ENCODE results near the gene NCOR1.
"Not testable (repeated sequence)": the region's sequence is repeated elsewhere in the genome, so short reads cannot be mapped to it uniquely, and the experiment has no call there.

NCOR1 gene

GRCh38 chr17:16215273-16215964 lies at the start of gene NCOR1:
Gene NCOR1 (minus strand): TSS chr17:16215534. CDS start chr17:16194569, 20,965 bp downstream.
- H3K4me3 ChIP-seq (ENCODE audit: low read depth, low read length) = peak within 1 kb of the TSS; percentile 94
- peak; percentile 77 for DNase-seq (ENCODE audit: low read depth)

GRCh38 chr17:16262201-16262600 lies 46.9 kb upstream of the NCOR1 start:
- H3K4me3 ChIP-seq (ENCODE audit: low read depth, low read length) = no peak overlapping the region
- DNase-seq (ENCODE audit: low read depth) = no peak

- H3K4me3 ChIP-seq (ENCODE audit: low read depth, low read length) = no peak overlapping the region
- DNase-seq (ENCODE audit: low read depth) = no peak
Measured at GRCh38 chr17:16261049-16261448, 45.7 kb upstream of the NCOR1 start.

DNA sequence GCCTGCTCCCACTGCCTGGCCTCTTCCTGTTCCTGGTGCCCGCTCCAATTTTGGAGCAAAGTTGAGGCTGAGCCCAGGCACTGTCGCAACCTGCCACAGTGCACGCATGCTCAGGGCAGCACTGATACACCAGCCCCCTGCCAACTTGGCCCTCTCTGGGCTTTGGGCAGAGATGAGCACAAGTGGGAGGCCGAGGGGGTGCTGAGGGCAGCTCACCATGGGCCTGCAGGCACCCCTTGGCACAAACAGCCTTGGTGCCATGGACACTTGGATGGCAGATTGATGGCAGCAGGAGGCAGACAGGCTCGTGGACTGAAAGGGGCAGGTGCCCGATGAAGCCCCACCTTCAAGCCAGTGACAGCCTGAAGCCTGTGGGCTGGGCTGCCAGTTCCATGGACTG lies 44.6 kb upstream of the NCOR1 start:
- H3K4me3 ChIP-seq (ENCODE audit: low read depth, low read length) = no peak overlapping the region
- no peak for DNase-seq (ENCODE audit: low read depth)

- peak; percentile 66 for DNase-seq (ENCODE audit: low read depth)
- H3K4me3 ChIP-seq (ENCODE audit: low read depth, low read length) = no peak overlapping the region
Measured at GRCh38 chr17:16258901-16259300, 43.6 kb upstream of the NCOR1 start.

GRCh38 chr17:16255481-16255921 lies 40.2 kb upstream of the NCOR1 start:
- H3K4me3 ChIP-seq (ENCODE audit: low read depth, low read length) = peak overlapping the region; percentile 2
- DNase-seq (ENCODE audit: low read depth) = no peak

- no peak overlapping the region for H3K4me3 ChIP-seq (ENCODE audit: low read depth, low read length)
- no peak for DNase-seq (ENCODE audit: low read depth)
Measured at GRCh38 chr17:16254773-16255400, 39.6 kb upstream of the NCOR1 start.

GRCh38 chr17:16251556-16251955 lies 36.2 kb upstream of the NCOR1 start:
- DNase-seq (ENCODE audit: low read depth) = no peak
- H3K4me3 ChIP-seq (ENCODE audit: low read depth, low read length) = no peak overlapping the region

- no peak for DNase-seq (ENCODE audit: low read depth)
Measured at GRCh38 chr17:16251043-16251442, 35.7 kb upstream of the NCOR1 start.

DNA sequence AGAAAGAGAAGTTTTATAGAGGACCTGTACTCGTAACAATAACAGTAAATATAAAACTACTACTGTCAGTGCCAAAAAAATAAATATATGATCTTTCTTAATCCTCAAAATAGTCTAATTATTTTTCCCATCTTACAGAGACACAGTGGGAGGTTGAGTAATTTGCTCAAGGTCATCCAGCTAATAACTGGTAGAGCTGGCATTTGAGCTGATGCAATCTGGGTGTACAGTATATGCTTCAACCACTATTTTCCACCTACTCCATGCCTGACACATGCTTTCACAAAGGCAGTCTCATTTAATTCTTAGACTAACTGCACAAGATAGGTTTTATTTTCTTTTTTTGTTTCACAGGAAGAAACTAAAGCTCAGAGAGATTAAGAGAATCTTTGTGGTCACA lies 35.3 kb upstream of the NCOR1 start:
- DNase-seq (ENCODE audit: low read depth) = peak; percentile 35

More at GRCh38 chr17:16251043-16251442, 35.7 kb upstream of the NCOR1 start:
- H3K4me3 ChIP-seq (ENCODE audit: low read depth, low read length) = no peak overlapping the region

GRCh38 chr17:16247586-16247984 lies 32.3 kb upstream of the NCOR1 start:
- H3K4me3 ChIP-seq (ENCODE audit: low read depth, low read length) = no peak overlapping the region
- no peak for DNase-seq (ENCODE audit: low read depth)

More for the DNA sequence above, 35.3 kb upstream of the NCOR1 start:
- no peak overlapping the region for H3K4me3 ChIP-seq (ENCODE audit: low read depth, low read length)

DNA sequence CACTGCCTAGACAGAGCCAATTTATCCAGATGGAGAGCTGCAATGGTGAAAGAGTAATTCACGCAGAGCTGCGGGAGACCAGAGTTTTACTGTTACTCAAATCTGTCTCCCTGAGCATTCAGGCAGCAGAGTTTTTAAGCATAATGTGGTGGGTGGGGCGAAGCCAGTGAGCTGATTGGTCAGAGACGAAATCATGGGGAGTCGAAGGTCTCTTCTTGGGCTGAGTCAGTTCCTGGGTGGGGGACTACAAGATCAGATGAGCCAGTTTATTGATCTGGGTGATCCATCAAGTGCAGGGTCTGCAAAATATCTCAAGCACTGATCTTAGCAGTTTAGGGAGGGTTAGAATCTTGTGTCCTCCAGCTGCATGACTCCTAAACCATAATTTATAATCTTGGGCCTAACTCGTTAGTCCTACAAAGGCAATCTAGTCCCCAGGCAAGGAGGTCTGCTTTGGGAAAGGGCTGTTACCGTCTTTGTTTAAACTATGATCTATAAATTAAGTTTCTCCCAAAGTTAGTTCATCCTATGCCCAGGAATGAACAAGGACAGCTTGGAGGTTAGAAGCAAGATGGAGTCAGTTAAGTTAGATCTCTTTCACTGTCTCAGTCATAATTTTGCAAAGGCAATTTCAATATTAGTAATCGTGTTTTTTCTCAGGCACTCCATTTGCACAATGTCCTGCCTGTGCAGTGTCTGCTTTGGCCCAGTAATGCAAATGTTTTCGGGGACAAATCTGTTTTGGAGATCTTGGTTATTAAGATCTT lies 28.6 kb upstream of the NCOR1 start:
- no peak for DNase-seq (ENCODE audit: low read depth)
- no peak overlapping the region for H3K4me3 ChIP-seq (ENCODE audit: low read depth, low read length)

GRCh38 chr17:16243385-16243784 lies 28.1 kb upstream of the NCOR1 start:
- DNase-seq (ENCODE audit: low read depth) = no peak
- H3K4me3 ChIP-seq (ENCODE audit: low read depth, low read length) = no peak overlapping the region

GRCh38 chr17:16241906-16242399 lies 26.6 kb upstream of the NCOR1 start:
- H3K4me3 ChIP-seq (ENCODE audit: low read depth, low read length) = no peak overlapping the region
- no peak for DNase-seq (ENCODE audit: low read depth)

GRCh38 chr17:16239931-16240330 lies 24.6 kb upstream of the NCOR1 start:
- DNase-seq (ENCODE audit: low read depth) = no peak

GRCh38 chr17:16232391-16232790 lies 17.1 kb upstream of the NCOR1 start:
- no peak for DNase-seq (ENCODE audit: low read depth)
- no peak overlapping the region for H3K4me3 ChIP-seq (ENCODE audit: low read depth, low read length)

More at GRCh38 chr17:16239931-16240330, 24.6 kb upstream of the NCOR1 start:
- no peak overlapping the region for H3K4me3 ChIP-seq (ENCODE audit: low read depth, low read length)

- not testable (repeated sequence) for DNase-seq (ENCODE audit: low read depth); H3K4me3 ChIP-seq (ENCODE audit: low read depth, low read length)
Measured at GRCh38 chr17:16229912-16230561, 14.7 kb upstream of the NCOR1 start.

GRCh38 chr17:16222406-16222805 lies 7.1 kb upstream of the NCOR1 start:
- H3K4me3 ChIP-seq (ENCODE audit: low read depth, low read length) = no peak overlapping the region
- no peak for DNase-seq (ENCODE audit: low read depth)

DNA sequence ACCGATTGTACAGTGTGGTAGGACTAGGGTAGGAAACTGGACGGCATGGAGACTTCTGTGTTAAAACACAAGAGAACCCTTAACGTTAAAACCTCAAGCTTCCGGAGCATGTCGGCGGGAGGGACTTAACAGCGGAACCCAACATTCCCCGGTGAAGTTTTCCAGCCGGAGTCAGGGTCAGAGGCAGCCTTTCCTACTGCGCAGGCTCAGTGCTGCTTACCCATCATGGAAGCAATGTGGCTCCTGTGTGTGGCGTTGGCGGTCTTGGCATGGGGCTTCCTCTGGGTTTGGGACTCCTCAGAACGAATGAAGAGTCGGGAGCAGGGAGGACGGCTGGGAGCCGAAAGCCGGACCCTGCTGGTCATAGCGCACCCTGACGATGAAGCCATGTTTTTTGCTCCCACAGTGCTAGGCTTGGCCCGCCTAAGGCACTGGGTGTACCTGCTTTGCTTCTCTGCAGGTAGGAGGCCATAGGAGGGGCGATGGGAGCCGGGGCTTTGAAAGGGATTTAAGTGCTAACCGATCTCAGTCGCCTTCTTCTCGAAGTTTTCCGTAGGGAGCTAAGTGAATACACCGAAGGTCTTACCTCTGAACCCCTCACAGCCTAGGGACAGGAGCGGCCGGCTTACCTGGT lies 1.8 kb upstream of the NCOR1 start, which contains the start of gene PIGL:
TSS of gene PIGL (plus strand) at position 209 of the 634 bp plus-strand sequence. CDS start at position 226, 17 bp downstream.
- peak; percentile 79 for DNase-seq (ENCODE audit: low read depth)
- peak within 1 kb of the TSS; percentile 100 for H3K4me3 ChIP-seq (ENCODE audit: low read depth, low read length)
